Panc1 (cell line): ENCODE results near the gene FTL.

ENCODE experiments used
- POLR2AphosphoS5 ChIP-seq: IDR thresholded peaks from 2 replicates; pipeline ENCODE4 v1.6.1; 2012; ENCODE audit warnings: mild to moderate bottlenecking, low read depth, low read length, moderate library complexity
- SIN3A ChIP-seq: IDR thresholded peaks from 2 replicates; pipeline ENCODE4 v1.6.1; 2012; ENCODE audit warnings: low read depth, mild to moderate bottlenecking, low read length, moderate library complexity, borderline replicate concordance; ENCODE audit not compliant: insufficient read depth
- TF ChIP-seq, protein P1 (sequence below): fragments of 450-650 bp; IDR thresholded peaks from 2 replicates; pipeline ENCODE4 v1.5.1; 2017; ENCODE audit warnings: mild to moderate bottlenecking

DNA sequence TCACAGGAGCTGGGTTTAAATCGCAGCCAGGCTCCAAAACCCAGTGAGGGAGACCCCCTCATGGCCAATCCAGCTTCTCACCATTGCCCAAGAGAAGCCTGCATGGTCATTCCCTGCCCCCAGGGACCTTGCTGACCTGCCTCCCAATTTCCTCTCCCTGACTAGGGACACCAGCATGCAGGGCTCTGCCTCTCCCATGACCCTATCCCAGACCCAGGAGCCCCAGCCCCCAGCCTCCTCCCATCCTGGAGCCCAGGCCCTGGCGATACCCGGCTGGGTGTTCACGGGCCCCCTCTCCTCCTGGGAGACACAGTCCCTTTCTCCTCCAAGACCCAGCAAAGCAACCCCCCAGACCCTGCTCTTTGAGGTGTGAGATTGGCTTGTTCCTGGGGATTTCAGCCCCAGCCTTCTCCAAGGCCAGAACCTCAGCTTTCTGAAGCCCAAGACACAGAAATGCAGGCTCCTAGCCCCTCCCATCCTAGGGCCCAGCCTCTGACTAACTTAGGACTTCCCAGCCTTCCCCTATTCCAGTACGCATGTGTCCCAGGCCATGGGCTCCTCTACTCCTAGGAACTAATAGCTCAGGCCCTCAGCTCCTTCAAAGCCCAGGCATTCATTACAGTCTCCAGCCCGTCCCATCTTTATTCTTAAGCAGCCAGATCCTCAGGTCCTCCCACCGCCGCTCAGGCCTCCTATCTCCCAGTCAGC lies 26.9 kb downstream of the FTL start:
- TF ChIP-seq, protein P1, sequence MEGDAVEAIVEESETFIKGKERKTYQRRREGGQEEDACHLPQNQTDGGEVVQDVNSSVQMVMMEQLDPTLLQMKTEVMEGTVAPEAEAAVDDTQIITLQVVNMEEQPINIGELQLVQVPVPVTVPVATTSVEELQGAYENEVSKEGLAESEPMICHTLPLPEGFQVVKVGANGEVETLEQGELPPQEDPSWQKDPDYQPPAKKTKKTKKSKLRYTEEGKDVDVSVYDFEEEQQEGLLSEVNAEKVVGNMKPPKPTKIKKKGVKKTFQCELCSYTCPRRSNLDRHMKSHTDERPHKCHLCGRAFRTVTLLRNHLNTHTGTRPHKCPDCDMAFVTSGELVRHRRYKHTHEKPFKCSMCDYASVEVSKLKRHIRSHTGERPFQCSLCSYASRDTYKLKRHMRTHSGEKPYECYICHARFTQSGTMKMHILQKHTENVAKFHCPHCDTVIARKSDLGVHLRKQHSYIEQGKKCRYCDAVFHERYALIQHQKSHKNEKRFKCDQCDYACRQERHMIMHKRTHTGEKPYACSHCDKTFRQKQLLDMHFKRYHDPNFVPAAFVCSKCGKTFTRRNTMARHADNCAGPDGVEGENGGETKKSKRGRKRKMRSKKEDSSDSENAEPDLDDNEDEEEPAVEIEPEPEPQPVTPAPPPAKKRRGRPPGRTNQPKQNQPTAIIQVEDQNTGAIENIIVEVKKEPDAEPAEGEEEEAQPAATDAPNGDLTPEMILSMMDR, result no peak
- TF ChIP-seq POLR2AphosphoS5 (no peak), SIN3A (no peak)
